ENCODE measurements around the gene BAG5.

BAG5 gene

DNA sequence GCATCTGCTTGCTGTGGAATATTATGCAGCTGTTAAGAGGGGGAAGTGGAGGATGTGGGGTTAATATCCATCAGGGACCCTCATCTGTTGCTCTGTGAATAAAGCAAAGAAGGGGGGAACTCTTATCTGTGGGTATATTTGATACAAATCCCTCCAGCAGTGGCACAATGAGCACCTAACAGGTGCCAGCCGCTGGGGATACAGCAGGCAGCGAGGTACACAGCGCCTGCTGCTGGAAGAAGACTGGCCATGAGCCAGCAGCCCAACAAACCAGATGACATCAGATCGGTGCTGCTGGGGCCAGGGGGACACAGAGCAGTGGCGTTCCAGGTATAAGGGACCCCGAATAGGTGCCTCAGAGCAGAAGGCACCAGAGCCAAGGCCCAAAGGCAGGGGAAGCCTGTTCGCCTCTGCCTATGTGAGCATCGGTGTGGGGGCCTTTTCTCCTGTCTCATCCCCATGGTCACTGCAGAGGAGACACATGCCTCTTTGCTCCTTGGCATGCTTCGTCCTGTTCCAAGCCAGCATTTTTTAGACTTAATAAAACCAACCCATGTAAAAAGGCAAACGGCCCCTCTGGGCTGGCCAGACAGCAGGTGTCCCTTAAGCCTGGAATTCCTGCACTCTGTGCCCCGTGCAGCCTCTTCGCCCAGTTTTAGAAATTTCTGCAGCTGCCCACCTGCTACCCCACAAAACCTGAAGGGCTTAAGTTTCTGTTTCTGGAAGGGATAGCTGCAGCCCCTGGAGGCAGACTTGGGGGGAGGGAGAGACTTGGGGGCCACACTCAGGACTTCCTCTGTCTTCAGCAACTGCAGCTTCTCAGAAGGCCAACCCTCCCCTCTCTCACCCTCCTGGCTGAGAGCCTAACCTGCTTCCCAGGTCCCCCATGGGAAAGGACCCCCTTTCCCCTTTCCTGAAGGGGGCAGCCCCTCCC, 38.2 kb downstream of the BAG5 start:
- no peak overlapping the region for H3K4me3 ChIP-seq (ENCODE audit: low read length)
- TF ChIP-seq, protein P1, sequence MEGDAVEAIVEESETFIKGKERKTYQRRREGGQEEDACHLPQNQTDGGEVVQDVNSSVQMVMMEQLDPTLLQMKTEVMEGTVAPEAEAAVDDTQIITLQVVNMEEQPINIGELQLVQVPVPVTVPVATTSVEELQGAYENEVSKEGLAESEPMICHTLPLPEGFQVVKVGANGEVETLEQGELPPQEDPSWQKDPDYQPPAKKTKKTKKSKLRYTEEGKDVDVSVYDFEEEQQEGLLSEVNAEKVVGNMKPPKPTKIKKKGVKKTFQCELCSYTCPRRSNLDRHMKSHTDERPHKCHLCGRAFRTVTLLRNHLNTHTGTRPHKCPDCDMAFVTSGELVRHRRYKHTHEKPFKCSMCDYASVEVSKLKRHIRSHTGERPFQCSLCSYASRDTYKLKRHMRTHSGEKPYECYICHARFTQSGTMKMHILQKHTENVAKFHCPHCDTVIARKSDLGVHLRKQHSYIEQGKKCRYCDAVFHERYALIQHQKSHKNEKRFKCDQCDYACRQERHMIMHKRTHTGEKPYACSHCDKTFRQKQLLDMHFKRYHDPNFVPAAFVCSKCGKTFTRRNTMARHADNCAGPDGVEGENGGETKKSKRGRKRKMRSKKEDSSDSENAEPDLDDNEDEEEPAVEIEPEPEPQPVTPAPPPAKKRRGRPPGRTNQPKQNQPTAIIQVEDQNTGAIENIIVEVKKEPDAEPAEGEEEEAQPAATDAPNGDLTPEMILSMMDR (conservative IDR thresholded peaks at IDR 0.05; ENCODE audit: low read length), result no peak
- no peak for DNase-seq (ENCODE audit: low read depth)

DNA sequence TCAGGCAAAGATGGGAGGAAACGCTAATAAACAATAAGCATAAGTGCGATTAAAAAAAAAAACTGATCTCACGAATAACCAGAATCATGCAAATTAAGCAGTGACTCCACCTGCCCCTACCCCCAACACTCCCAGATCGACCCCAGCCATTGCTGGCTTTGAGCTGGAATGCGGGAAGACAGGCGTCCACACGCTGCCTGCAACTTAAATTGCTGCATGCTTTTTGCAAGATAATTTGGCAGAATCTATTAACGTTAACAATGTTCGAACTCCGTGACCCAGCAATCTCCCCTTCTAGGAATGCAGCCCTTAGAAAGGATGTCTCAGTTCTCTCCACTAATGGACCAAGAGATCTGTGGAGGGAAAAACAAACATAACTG, 38.9 kb downstream of the BAG5 start:
- TF ChIP-seq, protein P1 (conservative IDR thresholded peaks at IDR 0.05; ENCODE audit: low read length), result no peak
- no peak overlapping the region for H3K4me3 ChIP-seq (ENCODE audit: low read length)
- DNase-seq (ENCODE audit: low read depth), result no peak

DNA sequence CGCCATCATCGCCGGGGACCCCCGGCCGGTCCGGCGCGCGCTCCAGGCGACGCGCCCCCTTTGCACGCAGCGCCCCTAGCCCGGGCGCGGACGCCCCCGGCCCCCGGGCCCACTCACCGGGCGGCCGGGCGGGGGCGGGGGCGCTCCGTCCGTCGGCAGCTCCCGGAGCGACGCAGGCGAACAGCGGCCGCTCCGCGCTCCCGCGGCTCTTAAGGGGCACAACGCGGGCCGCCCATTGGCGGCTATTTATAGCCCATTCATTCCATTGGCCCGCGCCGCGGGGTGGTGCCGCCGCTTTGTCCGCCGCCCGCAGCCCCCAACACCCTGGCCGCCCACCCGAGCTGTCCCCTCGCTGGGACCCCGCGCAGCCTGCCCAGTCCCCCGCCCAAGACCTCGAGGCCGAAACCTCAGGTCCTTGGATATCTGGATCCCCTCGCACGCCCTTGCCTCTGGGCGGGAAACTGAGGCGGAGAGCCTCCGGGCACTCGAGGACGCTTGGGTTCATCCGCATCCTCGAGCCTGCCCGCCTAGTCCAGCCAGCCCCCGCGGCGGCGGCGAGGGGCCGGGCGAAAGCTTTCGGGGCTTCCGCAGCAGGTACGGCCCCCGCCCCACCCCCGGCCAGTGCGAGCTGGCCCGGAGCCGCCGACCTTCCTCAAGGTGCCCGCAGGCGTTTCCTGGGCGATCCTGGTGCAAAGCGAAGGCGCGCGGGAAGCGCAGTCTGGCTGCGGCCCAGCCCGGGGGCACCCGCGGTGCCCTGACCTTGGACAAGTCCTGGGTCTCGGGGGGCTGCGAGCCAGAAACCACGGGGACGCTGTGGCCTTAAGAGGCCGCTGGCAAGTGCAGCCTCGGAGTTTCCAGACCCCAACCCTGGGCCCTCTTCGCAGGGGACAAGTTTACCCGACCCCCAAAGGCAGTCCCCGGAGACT, 39.5 kb downstream of the BAG5 start, which contains the start of gene CKB:
TSS of gene CKB (minus strand) at position 182 of the 926 bp plus-strand sequence. CDS start 337 bp downstream, outside the sequence.
- peak; percentile 54 for DNase-seq (ENCODE audit: low read depth)
- H3K4me3 ChIP-seq (ENCODE audit: low read length), result peak within 1 kb of the TSS; percentile 64
- TF ChIP-seq, protein P1 (conservative IDR thresholded peaks at IDR 0.05; ENCODE audit: low read length), result no peak

DNA sequence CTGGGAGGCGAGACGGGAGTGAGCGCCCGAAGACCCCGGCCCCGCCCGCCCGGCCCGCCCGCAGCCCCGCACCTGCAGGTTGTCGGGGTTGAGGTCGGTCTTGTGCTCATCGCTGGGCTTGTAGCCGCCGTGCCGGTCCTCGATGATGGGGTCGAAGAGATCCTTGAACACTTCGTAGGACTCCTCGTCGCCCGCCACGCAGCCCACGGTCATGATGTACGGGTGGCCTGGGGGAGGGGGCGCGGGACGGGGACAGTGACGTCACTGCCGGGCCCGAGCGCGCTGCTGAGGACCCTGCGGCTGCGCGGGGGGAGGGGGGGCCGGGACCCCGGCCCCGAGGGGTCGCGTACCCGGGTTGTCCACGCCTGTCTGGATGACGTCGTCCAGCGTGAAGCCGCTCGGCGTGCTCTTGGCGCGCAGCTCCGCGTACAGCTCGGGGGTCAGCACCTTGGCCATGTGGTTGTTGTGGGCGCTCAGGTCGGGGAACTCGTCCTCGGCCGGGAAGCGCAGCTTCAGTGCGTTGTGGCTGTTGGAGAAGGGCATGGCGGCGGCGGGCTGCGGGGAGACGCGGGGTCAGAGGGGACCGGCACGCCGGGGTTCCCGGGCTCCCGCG, 40.4 kb downstream of the BAG5 start:
- peak overlapping the region; percentile 64 for H3K4me3 ChIP-seq (ENCODE audit: low read length)

DNA sequence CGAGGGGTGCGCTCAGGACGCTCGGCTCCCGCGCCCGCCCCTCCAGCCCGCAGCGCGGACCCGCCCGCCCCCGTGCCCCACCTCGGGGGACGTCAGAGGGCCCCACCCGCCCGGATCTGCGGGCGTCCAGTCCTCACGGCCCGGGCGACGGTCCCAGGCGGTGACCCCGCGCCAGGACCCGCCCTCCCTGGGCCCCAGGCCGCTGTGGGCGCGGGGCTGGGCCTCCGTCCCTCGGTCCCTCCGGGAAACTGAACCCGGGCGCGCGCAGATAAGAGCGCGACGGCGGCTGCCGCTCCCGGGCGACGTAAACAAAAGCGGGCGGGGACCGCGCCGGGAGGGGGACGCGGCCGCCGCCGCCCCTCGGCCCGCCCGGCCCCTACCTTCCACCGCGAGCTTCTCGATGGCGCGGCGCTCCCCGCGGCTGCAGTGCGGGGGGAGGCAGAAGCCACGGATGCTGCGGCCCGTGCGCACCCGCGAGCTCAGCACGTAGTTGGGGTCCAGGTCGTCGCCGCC, 41.0 kb downstream of the BAG5 start:
- H3K4me3 ChIP-seq (ENCODE audit: low read length), result peak overlapping the region; percentile 64
- no peak for DNase-seq (ENCODE audit: low read depth)
- TF ChIP-seq, protein P1 (conservative IDR thresholded peaks at IDR 0.05; ENCODE audit: low read length), result no peak

More for the DNA sequence above, 40.4 kb downstream of the BAG5 start:
- TF ChIP-seq, protein P1 (conservative IDR thresholded peaks at IDR 0.05; ENCODE audit: low read length), result no peak
- DNase-seq (ENCODE audit: low read depth), result no peak

DNA sequence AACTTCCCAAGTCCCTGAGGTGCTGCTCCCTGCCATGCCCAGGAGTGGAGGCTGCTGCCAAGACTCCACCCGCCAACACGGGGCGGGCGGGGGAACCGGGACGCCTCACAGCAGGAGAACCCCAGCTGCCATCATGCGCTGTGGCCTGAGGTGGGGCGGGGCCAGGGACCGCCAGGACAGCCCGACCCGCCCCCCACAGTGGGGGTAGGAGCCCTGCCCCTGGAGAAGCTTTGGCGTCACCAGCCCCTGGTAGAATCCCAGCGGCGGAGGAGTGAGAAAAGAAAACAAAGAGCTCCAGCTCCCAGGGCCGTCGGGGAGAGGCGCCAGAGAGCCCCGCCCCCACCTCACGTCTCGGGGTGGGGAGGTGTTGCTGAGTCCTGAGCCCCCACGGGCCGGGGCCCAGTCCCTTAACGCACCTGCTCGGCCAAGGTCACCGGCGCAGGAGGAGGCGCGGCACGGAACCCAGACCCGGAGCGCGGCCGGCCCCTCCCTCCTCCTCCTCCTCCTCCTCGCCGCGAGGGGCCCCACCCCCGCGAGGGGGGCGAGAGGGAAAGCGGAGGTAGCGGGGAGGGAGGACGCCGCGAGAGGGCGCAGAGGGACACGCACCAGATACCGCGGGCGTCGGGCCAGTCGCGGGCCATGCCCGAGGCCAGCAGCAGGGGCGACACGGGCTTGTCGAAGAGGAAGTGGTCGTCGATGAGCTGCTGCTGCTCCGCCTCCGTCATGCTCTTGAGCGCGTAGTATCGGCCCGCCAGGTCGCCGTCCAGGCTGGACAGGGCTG, 41.6 kb downstream of the BAG5 start:
- peak overlapping the region; percentile 64 for H3K4me3 ChIP-seq (ENCODE audit: low read length)
- peak; percentile 71 for DNase-seq (ENCODE audit: low read depth)

More for the DNA sequence above, 41.6 kb downstream of the BAG5 start:
- TF ChIP-seq, protein P1 (conservative IDR thresholded peaks at IDR 0.05; ENCODE audit: low read length), result peak; percentile 51

Data from AG10803 (cell line).